Measurements from ENCODE around the gene TFDP2.
"Not testable (repeated sequence)": the region's sequence is repeated elsewhere in the genome, so short reads cannot be mapped to it uniquely, and the experiment has no call there.

Gene TFDP2

DNA sequence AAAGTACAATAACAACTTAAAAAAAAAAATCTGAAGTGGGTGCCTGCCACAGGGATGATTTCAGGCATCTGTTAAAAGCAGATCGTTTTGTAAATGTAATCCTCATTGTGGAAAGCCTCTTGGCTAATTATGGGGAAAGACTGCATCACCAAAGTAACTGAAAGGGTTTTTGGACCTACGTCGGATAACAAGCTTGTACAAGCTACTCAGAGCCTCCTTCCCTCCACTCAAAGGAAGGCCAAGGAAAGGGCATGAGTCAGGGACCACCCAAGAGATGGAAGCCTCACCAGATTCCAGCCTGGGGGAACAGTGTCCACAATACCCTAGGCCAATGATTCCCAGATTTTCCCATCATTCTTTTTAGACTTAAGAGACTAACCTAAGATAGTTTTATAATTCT is 188.6 kb downstream of the TFDP2 start:
- peak; percentile 89 for DNase-seq

DNA sequence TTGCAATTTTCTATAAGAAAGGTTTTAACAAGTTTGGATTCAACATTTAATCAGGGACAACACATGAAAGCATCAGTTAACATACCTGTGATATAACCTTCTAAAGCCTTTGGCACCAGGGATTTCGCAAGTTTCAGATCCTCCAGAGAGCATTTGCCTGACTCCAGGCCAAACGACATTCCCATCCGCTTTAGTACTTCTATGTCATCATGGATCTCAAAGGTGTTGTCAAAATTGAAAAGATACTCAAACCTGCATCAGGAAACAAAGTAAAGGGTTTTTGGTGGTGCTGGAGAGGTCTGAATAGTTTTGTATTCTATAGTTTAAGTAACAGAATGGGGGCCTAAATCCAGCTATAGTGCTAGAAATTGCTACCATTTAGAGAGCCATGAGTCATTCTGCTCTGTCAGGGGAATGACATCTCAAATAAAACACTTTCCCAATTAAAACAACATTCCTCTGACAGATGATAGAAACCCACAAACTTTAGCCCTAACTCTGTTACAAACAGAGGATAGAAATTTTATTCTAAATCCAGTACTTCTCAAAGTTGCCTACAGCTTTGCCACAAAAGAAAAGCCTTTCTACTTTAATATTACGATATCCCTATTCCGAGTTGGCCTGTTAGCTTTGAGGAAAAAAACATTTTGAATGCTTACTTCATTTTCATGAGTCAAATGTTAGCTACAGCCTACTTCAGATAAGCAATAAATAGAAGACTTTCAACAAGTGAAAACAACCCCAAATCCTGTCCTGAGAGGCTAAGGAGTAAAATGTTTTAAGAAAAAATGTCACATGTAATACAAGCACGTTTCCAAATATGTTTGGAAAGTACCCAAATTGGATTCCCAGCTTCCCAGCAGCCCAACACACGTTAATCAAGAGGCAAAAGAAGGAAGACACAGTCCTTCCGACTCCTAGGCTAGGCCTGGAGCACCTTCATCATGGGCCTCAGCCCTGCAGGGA is 189.5 kb downstream of the TFDP2 start:
- DNase-seq = peak; percentile 92

DNA sequence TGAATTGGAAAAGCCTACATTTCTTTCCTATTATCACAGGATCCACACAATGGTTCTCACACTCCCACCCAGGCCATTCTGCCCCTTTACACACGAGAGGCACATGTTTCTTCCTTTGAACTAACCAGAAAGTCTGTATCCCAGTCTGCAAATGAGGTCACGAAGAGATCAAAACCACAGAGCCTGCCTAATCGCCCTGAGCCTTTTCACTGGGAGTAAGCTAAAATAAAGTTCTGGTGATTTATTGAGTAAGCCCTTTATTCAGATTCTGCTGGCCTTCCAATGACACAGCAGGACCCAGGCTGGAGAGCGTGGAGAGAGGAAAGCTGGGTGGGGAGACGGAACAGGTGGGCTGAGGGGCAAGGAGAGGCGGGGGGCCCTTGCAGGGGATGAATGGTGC is 194.2 kb downstream of the TFDP2 start:
- DNase-seq = peak; percentile 53

DNA sequence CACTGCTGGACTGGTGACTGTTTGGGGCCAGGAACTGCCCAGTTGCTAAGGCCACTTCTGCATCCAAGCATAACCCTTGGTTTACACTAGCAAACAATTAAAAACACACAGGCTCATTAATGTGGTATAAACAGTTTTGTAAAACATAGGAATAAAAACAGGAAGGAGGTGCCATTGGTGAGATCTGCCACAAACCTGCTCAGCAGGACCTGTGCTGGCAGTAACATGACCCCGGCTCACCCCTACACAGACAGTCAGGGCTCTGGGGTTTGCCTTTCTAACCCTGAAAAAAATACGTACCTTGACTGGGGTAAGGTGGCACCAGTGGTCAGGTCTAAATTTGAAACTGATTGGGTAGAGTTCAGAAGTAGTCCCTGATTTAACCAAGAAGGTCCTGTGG is 196.7 kb downstream of the TFDP2 start:
- DNase-seq = no peak

DNA sequence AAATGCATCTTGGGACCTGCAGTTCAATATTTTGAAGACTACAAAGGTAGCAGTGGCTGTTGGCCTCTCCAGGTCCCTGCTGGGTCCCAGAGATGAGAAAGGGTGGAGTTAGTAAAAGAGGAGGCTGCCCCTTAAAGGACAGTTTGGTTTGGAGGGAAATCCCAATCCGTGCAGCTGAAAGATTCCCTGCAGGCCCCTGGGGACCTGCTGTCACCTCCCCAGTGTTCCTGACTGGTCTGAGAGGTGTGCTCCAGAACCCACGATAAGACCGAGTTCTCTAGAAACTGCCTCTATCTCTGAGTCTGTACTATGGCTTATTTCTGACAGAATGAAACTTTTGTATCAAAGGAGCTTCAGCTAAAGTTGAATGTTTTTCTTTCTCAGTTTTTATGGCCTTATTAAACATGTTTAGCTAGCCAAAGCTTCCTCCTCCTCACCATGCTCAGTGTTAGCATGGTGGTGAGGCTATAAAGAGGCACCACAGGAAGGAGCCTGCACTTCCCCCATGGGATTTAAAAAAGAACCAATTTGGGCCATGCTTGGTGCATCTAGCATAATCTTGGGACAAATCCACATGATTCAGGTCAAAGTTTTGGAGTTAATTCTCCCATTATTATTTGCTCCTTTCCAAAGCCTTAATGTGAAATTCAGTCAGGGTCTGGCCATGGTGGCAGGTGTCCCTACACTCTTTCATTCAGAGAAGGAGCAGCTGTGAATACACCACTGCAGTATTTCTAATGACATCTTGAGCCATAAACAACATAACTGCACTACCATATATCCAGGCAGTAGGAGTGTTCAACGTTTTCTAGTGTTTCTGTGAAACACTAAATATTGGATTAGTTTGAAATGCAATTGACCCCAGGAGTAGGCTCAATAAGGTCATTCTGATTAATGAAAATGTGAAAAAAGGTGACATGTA is 198.5 kb downstream of the TFDP2 start:
- DNase-seq = no peak

DNA sequence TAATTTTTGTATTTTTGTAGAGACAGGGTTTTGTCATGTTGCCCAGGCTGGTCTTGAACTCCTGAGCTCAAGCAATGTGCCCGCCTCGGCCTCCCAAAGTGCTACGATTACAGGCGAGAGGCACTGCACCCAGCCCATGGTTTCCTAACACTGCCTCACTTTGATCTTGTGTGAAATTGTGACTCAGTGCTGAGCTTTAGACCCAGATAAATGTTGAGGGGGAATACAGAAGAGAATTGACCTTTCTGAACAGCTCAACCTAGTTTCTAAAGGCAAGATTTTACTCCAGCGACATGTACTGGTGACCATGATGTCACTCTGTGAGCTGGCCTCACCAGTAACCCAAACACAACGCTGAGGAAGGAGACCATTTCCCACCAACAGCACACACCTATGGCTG is 199.4 kb downstream of the TFDP2 start:
- DNase-seq = no peak

DNA sequence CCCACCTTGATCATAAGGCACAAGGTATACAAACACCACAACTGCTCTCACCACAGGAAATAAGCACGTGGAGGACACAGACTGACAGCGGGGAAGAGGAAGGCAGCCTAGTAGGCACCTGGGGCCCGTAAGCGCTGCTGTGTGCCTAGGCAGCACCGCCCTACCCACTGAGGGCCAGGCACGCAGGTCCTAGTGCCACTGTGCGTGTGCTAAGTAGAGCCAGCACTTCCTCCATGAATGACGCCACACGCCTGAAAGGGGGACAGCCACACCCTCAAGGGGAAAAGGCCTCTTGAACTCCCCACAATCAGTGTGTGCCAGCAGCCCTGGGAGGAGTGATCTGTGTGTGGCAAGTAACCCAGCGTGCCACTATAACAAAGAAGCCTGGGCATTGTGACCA is 199.9 kb downstream of the TFDP2 start:
- DNase-seq = no peak

DNA sequence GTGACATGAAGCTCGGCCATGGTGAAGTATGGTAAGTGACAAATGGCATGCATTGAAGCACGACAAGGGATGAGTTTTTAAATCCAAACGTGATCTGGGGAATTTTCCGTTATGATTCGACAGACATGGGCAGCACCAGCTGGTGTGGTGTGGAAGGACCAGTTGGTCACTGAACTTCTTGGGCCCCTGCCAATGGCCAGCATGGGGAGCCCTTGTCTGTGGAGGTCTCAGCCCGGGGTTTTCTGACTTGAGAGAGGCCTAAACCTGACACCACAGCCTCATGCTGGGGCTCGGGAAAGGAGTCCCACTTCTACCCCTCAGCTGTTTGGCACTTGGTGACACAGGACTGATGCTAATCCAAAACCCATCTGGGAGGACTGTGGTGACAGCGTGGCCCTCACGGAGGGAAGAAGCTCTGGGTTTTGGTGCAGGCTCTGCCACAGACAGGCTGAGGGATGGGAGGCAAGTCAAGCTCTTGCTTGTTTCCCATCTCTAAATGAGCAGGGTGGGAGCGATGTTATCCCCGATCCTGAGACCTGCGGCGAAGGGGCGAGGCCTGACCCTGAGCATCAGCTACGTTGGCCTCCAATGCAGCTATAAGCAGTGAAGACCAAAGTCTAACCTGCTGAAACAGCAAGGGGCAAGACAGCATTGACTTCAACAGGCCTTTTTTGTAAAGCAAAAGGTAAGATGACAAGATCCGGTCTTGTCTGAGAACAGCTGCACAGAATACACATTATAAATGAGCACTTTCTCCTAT is 203.4 kb downstream of the TFDP2 start:
- DNase-seq = no peak

DNA sequence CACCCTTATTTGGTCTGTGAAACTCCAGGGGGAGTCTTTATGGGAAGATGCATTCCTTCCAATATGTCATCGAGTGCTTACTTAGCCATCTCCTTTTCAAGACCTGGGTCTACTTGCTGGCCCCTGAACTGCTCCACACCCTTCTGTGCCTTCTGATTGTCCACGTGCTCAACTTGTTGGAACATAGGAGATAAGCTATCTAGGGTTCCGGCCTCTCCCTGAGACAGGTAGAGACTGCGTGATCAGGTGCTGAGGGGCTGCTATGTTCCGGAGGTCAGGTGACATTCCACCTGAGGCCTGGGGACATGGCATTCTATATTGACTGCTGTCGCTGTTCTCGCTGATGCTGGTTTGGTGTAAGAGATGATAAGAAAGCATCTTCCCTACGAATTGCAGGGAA is 207.3 kb downstream of the TFDP2 start:
- no peak for DNase-seq

DNA sequence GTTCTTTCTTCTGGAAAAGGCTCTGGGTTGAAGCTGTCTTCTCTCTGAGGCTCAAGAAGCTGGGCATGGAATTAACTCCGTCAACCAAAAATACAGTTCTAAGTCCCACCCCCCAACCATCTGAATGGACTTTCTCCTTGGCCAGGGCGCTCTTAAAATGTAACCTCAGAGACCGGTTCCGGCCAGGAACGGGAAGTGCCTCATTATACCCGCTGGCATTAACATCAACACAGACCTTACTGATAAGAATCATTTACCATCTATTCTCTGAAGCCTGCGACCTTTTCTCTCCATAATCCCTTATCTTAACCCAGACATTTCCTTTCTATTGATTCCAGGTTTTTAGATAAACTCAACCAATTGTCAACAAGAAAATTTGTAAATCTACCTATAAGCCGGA is 208.3 kb downstream of the TFDP2 start:
- DNase-seq = no peak

DNA sequence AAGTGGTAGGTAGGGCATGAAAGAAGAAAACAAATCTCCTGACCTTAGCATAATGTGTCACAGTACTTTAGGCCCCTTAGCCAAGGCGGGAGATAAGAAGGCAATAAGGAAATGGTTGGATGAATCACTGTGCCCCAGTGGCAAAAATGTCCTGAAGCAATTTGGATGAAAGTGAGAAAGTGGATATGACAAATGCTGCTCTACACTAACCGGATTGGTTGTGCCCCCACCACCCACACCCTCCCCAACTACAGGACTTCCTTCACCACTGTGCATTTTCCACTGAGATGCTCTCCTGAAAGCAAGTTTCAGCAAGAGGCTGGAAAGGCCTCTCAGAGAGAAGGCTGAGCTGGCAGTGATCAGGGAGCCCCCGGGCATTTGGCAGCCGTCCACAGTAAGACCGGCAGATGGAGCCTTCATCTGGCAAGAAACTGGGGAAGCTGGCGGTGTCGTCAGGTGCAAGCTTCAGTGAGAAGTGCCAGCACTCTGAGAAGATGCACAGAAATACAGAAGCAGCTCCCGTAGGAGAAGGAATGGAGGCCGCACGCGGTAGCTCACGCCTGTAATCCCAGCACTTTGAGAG is 209.1 kb downstream of the TFDP2 start:
- peak; percentile 86 for DNase-seq

DNA sequence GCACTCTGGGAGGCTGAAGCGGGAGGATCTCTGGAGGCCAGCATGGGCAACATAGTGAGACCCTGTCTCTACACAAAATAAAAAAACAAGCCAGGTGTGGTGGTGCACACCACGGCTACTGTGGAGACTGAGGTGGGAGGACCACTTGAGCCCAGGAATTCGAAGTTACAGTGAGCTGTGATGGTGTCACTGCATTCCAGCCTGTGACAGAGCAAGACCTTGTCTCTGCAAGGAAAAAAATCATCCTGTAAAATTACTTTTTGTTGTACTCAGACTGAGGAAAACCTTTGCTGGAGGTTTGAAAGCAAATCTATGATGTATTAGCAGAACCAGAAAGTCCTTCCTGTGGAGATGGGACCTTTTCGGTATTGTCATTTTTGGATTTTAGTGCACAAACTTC is 209.6 kb downstream of the TFDP2 start:
- peak; percentile 38 for DNase-seq

DNA sequence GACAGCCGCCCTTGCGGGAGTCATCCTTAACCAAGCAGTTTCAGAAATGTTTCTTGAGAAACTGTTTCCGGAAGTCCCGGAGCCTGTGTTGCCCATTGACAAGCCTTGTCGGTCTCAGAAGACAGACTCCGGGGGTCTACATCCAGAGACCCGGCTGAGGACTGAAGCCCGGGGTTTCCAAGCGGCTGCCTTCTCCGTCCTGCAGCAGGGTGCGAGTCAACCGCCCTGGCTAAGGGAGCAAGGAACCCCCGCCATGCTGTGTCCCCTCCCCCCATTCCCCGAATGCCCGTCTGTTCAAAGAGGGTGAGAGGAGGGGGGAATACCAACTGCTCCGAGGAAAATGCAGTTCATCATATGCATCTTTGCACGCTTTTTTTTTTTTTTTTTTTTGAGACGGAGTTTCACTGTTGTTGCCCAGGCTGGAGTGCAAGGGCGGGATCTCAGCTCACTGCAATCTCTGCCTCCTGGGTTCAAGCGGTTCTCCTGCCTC is 211.3 kb downstream of the TFDP2 start:
- no peak for DNase-seq

DNA sequence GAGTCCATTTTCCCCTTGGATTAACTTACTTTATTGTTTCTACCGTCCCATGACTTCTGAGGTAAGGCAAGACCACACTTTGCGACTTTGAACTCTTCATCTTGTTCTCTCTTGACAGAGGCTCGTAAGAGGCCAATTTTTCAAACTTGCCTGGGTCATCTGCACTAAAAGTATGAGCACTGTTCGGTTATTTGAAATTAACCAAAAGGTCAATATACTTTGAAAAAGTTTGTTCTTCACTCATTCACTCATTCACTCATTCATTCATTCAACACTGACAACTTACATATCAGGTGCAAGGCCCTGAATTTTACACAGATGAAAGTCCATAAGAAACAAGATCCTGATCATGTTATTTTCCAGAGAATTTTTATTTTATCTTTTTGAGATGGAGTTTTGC is 215.0 kb downstream of the TFDP2 start:
- DNase-seq = no peak

DNA sequence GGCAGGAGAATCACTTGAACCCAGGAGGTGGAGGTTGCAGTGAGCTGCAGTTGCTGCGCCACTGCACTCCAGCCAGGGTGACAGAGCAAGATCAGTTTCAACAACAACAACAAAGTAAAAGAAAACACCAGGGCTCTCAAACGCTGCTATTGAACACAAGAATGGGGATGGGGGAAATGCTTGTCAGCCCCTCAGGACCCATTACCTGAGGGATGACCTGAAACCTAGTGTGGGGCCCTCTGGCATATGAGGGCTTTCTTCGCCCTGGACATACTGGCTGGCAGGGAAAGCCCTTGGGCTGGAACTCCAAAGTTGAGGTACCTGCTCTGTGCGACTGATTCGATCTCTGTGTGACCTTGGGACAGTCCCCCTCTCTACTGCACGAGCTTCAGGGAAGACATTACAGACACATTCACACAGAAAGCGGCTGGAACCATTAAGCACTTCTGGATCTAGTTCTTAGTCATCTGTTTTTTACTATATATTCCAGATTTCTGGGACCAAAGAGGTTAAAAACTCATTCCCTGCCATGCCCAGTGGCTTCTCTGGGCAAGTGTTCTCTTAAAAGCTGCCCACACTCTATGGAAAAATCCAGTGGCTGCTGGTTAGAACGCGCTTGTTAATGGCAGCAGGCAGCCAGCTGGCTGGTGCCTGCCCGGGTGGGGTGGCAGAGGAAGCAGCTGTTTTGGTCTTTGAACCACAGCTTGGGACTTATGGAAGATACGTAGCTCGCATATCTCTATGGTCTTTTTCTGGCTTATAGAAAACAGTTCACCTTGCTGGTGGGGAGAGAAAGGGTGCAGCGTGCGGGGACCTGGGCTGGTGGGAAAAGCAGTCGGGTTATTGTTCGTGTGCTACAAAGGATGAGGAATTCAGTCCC is 215.7 kb downstream of the TFDP2 start:
- no peak for DNase-seq

DNA sequence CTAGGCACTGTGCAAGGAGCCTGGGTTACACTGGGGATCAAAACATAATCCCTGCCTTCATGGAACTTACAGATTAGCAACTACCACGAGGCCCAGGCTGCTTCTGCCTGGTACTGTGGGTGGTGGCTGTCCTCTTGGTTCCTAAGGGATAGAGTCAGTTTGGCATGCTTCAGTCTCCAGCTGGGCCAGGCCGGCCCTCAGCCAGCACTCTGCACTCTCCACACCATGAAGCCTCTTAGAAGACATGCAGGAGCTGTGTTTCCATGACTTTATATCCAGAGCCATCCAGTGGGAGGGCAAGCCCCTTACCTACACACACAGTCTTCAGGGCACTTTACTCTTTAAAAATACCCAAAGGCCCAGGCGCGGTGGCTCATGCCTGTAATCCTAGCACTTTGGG is 218.5 kb downstream of the TFDP2 start:
- no peak for DNase-seq

DNA sequence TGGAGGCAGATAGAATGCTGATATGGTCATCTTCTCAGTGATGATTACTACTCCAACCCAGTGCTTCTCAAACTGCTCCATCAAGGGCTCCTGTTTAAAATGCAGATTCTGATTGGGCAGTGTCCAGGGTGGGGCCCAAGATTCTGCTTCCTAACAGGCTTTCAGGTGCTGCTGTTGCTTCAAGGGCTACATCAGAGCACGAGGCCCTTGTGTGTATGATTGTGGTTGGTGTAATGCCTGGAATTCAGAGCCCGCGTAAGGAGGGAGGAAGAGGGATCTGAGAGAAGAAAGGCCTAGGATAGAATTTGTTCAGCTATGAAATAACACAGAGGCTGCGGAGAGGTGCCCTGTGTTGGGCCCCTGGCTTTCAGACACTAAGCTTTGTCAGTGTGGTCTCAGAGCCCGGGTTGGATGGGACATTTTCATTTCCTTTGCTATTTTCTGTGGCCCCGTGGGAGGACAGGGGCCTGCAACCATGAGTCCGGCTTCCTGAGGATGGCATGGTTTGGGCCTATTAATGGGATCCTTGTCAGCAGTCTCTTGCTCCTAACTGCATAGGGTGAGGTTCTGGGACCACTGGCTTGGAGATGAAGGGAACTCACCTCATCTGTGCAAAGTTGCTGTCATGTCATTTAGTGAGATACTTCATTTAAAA is 219.9 kb downstream of the TFDP2 start:
- DNase-seq = no peak

DNA sequence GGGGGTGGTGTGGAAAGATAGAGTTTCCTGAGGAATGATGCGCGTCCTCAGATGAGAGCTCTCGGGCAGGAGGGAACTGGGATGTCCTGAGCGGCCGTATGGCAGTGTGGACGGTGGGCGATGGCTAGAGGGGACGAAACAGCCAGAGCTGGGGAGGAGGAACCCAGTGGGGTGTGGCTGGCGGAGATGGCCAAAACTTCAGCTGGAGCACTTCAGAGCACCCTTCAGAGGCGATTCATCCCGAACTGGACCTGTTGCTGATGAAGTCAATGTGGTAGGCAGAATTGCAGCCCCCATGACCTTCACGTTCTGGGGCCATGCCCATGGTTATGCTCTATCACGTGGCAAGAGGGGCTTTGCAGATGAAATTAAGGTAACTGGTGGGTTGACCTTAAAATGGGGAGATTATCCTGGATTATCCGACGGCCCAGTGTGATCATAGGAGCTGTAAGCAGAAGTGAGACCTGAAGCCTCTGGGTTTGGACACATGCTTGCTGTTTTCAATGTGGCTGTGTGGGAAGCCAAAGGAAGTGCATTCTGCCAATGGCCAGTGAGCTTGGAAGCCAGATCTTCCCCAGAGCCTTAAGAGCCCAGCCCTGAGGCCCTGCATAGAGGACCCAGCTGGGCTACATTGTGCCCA is 220.6 kb downstream of the TFDP2 start:
- no peak for DNase-seq

DNA sequence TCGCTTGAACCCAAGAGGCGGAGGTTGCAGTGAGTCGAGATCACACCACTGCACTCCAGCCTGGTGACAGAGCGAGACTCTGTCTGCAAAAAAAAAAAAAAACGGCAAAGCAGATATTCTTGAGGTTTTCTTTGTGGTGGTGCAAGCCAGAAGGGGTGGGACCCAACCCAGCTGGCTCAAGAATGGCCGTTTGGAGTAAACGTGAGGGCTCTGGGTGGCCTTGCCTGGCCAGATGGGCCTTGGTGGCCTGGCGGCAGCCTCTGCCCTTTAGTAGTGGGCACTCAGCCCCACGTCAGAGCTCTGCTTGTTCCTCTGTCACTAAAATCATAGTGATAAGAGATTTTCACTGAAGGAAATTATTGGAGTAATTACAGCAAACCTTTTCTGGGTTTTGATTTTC is 222.4 kb downstream of the TFDP2 start:
- no peak for DNase-seq

DNA sequence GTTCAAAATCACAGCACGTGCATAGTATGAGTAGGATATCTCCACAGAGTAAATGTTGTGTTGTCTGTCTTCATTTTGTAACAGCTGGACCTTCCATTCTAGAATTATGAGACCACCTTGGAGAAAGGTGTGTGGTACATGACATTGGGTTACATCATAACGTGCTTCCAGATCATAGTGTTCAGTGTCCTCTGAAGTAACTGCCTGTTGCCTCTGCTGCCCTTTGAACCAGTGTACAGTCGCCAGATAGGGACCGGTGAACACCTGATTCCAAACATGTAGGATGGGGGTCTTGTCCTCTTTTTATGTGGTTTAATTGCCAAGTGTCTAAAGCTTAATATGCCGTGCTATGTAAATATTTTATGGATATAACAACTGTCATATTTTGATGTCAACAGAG is 223.7 kb downstream of the TFDP2 start:
- DNase-seq = not testable (repeated sequence)
